GM23338 (cell line): Measurements from ENCODE around the gene THADA.

ENCODE experiments used
- CREB1 ChIP-seq: fragments of 250-450 bp; sonication (Bioruptor Pico); IDR thresholded peaks from 2 replicates; pipeline ENCODE4 v1.5.0; 2020; ENCODE audit warnings: low read depth, mild to moderate bottlenecking, moderate library complexity
- EZH2 ChIP-seq: fragments of 200-600 bp; sonication (generic); IDR thresholded peaks from one replicate; pipeline ENCODE4 v1.8.0; 2017; ENCODE audit warnings: antibody characterized with exemption, mild to moderate bottlenecking, low read depth; ENCODE audit not compliant: unreplicated experiment
- EZH2phosphoT487 ChIP-seq: fragments of 200-600 bp; sonication (generic); IDR thresholded peaks from one replicate; pipeline ENCODE4 v1.8.1; 2018; ENCODE audit warnings: antibody characterized with exemption; ENCODE audit not compliant: unreplicated experiment
- NANOG ChIP-seq: IDR thresholded peaks from 2 replicates; pipeline ENCODE4 v1.6.1; 2016; ENCODE audit warnings: antibody characterized with exemption, borderline replicate concordance
- POLR2AphosphoS5 ChIP-seq: IDR thresholded peaks from 2 replicates; pipeline ENCODE4 v1.6.1; 2016; ENCODE audit warnings: antibody characterized with exemption, low read depth
- TF ChIP-seq, protein P1 (sequence below), 2 experiments: fragments of 200-600 bp in 1 of 2; sonication (generic) in 1 of 2; conservative IDR thresholded peaks; 2 replicates each; pipeline versions ENCODE4 v1.5.1 to v1.6.1; 2016 to 2017; ENCODE audit warnings: antibody characterized with exemption in 2 of 2, low read depth in 2 of 2, mild to moderate bottlenecking in 2 of 2, moderate library complexity in 1 of 2
- TF ChIP-seq, protein P2 (sequence below): IDR thresholded peaks from one replicate; pipeline ENCODE4 v1.6.1; 2018; ENCODE audit warnings: antibody characterized with exemption; ENCODE audit not compliant: unreplicated experiment

DNA sequence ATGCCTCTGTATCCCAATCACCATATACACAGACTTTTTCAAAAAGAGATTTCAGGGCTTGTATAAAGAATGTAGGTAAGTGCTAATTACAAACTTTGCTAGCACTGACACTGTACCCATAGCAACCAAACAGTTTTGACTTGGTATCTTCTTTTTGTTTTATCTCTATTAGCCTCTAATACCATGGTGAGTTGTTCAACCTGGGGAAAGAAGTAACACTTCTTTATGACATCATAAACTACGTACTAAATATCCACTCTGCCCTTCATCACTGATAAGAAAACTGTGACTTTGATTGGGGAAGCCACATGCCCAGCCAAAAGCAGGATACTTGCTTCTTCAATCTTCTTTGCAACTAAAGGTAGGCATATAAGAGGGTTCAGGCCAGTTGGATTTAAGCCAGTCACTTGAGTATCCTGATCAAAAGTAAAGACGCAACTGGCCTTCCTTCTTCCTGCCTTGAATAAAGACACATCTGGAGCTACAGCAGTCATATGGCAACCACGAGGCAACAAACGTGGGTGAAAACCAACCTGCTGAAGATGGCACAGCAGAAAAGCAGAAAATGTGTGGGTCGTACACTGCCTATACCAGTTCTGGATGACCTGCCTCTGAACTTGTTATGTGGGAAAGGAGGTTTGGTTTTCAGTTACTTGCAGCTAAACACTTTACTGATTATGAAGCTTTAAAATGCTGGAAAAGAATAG is 16.4 kb downstream of the THADA start:
- TF ChIP-seq, protein P1, sequence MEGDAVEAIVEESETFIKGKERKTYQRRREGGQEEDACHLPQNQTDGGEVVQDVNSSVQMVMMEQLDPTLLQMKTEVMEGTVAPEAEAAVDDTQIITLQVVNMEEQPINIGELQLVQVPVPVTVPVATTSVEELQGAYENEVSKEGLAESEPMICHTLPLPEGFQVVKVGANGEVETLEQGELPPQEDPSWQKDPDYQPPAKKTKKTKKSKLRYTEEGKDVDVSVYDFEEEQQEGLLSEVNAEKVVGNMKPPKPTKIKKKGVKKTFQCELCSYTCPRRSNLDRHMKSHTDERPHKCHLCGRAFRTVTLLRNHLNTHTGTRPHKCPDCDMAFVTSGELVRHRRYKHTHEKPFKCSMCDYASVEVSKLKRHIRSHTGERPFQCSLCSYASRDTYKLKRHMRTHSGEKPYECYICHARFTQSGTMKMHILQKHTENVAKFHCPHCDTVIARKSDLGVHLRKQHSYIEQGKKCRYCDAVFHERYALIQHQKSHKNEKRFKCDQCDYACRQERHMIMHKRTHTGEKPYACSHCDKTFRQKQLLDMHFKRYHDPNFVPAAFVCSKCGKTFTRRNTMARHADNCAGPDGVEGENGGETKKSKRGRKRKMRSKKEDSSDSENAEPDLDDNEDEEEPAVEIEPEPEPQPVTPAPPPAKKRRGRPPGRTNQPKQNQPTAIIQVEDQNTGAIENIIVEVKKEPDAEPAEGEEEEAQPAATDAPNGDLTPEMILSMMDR (conservative IDR thresholded peaks at IDR 0.05; ENCODE audit: low read depth in 2 of 2): no peak
- no peak for TF ChIP-seq EZH2phosphoT487
- TF ChIP-seq POLR2AphosphoS5: no peak
- no peak for TF ChIP-seq CREB1 (CRISPR knock-in tag)
- TF ChIP-seq NANOG: no peak
- no peak for TF ChIP-seq EZH2
- TF ChIP-seq, protein P2, sequence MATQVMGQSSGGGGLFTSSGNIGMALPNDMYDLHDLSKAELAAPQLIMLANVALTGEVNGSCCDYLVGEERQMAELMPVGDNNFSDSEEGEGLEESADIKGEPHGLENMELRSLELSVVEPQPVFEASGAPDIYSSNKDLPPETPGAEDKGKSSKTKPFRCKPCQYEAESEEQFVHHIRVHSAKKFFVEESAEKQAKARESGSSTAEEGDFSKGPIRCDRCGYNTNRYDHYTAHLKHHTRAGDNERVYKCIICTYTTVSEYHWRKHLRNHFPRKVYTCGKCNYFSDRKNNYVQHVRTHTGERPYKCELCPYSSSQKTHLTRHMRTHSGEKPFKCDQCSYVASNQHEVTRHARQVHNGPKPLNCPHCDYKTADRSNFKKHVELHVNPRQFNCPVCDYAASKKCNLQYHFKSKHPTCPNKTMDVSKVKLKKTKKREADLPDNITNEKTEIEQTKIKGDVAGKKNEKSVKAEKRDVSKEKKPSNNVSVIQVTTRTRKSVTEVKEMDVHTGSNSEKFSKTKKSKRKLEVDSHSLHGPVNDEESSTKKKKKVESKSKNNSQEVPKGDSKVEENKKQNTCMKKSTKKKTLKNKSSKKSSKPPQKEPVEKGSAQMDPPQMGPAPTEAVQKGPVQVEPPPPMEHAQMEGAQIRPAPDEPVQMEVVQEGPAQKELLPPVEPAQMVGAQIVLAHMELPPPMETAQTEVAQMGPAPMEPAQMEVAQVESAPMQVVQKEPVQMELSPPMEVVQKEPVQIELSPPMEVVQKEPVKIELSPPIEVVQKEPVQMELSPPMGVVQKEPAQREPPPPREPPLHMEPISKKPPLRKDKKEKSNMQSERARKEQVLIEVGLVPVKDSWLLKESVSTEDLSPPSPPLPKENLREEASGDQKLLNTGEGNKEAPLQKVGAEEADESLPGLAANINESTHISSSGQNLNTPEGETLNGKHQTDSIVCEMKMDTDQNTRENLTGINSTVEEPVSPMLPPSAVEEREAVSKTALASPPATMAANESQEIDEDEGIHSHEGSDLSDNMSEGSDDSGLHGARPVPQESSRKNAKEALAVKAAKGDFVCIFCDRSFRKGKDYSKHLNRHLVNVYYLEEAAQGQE: no peak
